Gastrocnemius medialis (tissue), 4 donors: ENCODE measurements around the gene FOSL2.

ENCODE experiments used
- POLR2A ChIP-seq, 2 donors: fragments of 450-650 bp; IDR thresholded peaks; one replicate each; pipeline ENCODE4 v1.6.1; 2017; ENCODE audit warnings: antibody characterized with exemption in 2 of 2, mild to moderate bottlenecking in 2 of 2, moderate library complexity in 2 of 2
- TF ChIP-seq, protein P1 (sequence below), 5 experiments: fragments of 450-650 bp in 3 of 5; fragments of 200-600 bp in 2 of 5; sonication (generic) in 2 of 5; IDR thresholded peaks in 4 of 5; conservative IDR thresholded peaks in 1 of 5; 1 replicate in 4 of 5; 2 replicates in 1 of 5; pipeline ENCODE4 v1.5.1; 2016 to 2019; ENCODE audit warnings: antibody characterized with exemption in 5 of 5, mild to moderate bottlenecking in 3 of 5, moderate library complexity in 3 of 5

DNA sequence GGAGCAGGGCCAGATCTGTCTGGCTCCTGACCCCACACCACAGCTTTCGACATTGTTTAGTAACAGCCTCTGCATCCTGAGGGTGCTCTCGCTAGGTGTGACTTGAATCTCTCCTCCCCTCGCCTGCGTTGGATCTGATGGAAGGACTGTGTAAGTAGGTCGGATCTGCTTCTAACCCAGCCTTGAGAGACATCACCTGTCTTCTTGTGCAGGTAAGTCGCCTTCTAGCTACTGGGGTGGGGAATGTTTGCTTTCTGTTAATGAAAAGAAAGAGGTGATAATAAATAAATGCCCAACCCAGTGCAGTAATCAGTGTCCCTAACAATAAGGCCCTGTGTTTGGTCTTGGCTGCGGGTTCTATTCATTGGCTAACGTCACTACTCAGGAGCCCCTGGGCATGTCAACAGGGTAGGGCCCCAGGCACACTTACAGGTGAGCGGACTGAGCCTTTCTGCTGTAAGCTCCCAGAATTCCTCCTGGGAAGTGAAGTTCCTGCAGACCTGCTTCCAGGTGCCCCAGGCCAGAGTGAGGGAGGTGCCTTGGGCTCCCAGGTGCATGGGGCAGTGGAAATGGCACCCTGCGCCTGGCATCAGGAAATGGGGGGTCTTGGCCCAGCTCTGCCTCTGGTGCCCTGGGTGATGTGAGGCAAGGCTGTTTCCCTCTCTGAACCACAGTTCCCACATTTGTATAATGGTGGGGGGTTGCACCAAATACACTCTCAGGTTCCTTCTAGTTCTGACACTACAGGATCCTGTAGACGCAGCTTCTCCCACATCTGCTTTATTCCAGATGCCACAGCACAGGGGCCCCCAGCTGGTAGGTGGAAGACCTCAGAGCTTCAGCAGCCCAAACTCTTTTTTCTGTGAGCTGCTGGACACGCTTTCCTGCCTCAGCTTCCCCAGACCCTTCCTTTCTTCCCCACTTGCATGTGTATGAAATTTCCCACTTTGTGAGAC is 11.2 kb upstream of the FOSL2 start:
- TF ChIP-seq, protein P1, sequence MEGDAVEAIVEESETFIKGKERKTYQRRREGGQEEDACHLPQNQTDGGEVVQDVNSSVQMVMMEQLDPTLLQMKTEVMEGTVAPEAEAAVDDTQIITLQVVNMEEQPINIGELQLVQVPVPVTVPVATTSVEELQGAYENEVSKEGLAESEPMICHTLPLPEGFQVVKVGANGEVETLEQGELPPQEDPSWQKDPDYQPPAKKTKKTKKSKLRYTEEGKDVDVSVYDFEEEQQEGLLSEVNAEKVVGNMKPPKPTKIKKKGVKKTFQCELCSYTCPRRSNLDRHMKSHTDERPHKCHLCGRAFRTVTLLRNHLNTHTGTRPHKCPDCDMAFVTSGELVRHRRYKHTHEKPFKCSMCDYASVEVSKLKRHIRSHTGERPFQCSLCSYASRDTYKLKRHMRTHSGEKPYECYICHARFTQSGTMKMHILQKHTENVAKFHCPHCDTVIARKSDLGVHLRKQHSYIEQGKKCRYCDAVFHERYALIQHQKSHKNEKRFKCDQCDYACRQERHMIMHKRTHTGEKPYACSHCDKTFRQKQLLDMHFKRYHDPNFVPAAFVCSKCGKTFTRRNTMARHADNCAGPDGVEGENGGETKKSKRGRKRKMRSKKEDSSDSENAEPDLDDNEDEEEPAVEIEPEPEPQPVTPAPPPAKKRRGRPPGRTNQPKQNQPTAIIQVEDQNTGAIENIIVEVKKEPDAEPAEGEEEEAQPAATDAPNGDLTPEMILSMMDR (IDR thresholded peaks at IDR 0.05 in 4 of 5, conservative IDR thresholded peaks at IDR 0.05 in 1 of 5): no peak
- no peak for TF ChIP-seq POLR2A (IDR thresholded peaks at IDR 0.05)
